IMR-90 (cell line): ENCODE measurements around the gene NOXA1. TPM values are rescaled to one million over a fixed set of nuclear protein-coding genes. Genes with fewer than 3 reads are reported as not detected.

Experiments used
- ATAC-seq: fragments of 200-7000 bp; cut with Tn5 transposase; 2 replicates; pipeline ENCODE4 v1.9.1; 2020; ENCODE audit warnings: low read depth, mild to moderate bottlenecking, moderate library complexity
- BruUV-seq: library from RNA; stranded (reverse); fragments of 400-500 nt; replicated peaks from 2 replicates; lab custom pipeline; 2021; lab: Mats Ljungman, UMichigan
- CTCF ChIA-PET: fragments of 300-600 bp; formaldehyde crosslinking; extraction: SDS; loops from one replicate; lab custom pipeline; 2021; ENCODE audit warnings: antibody characterized with exemption; lab: Yijun Ruan, JAX
- POLR2A ChIA-PET: fragments of 300-600 bp; sonication (Branson Sonifier 250); formaldehyde crosslinking; loops from one replicate; lab custom pipeline; 2022; ENCODE audit warnings: antibody characterized with exemption; ENCODE audit not compliant: unreplicated experiment; lab: Charles Lee
- DNase-seq: peaks from one replicate; pipeline ENCODE4 v3.0.0; 2013
- H2AFZ ChIP-seq: replicated peaks from 2 replicates; pipeline ENCODE3; 2013; ENCODE audit warnings: low read length, mild to moderate bottlenecking; ENCODE audit not compliant: poor library complexity
- H2AK5ac ChIP-seq: 2 replicates; pipeline ENCODE4 v1.6.1; 2013; ENCODE audit warnings: low read depth, low read length, inconsistent platforms
- H2AK9ac ChIP-seq: replicated peaks from 2 replicates; pipeline ENCODE3; 2013; ENCODE audit warnings: mild to moderate bottlenecking, low read depth, low read length, moderate library complexity; ENCODE audit not compliant: poor library complexity
- H2BK120ac ChIP-seq: 2 replicates; pipeline ENCODE4 v1.6.1; 2013; ENCODE audit warnings: low read depth, low read length, inconsistent platforms
- H2BK15ac ChIP-seq: 3 replicates; pipeline ENCODE4 v1.6.1; 2013; ENCODE audit warnings: low read depth, low read length, inconsistent platforms
- H2BK20ac ChIP-seq: 2 replicates; pipeline ENCODE4 v1.6.1; 2013; ENCODE audit warnings: low read depth, mild to moderate bottlenecking, inconsistent platforms, low read length, moderate library complexity
- H2BK5ac ChIP-seq: 2 replicates; pipeline ENCODE4 v1.6.1; 2013; ENCODE audit warnings: mild to moderate bottlenecking, low read depth, low read length, inconsistent platforms; ENCODE audit not compliant: poor library complexity, severe bottlenecking
- H3K14ac ChIP-seq: replicated peaks from 2 replicates; pipeline ENCODE4 v1.6.1; 2013; ENCODE audit warnings: low read depth, low read length, inconsistent platforms
- H3K18ac ChIP-seq: 2 replicates; pipeline ENCODE4 v1.6.1; 2013; ENCODE audit warnings: low read depth, low read length, control low read depth
- H3K23ac ChIP-seq: 2 replicates; pipeline ENCODE4 v1.6.1; 2013; ENCODE audit warnings: low read depth, low read length, inconsistent platforms
- H3K27ac ChIP-seq: 2 replicates; pipeline ENCODE4 v1.5.1; 2013; ENCODE audit warnings: mild to moderate bottlenecking, control low read depth, low read length; ENCODE audit not compliant: insufficient read depth
- H3K27me3 ChIP-seq: 2 replicates; pipeline ENCODE4 v1.6.1; 2013; ENCODE audit warnings: low read length; ENCODE audit not compliant: control insufficient read depth, insufficient read depth
- H3K36me3 ChIP-seq: 2 replicates; pipeline ENCODE4 v1.6.1; 2013; ENCODE audit warnings: low read length, mixed read lengths; ENCODE audit not compliant: control insufficient read depth, insufficient read depth
- H3K4ac ChIP-seq: 2 replicates; pipeline ENCODE4 v1.6.1; 2013; ENCODE audit warnings: low read depth, low read length, inconsistent platforms
- H3K4me1 ChIP-seq: 2 replicates; pipeline ENCODE4 v1.6.1; 2013; ENCODE audit warnings: low read length, mixed read lengths; ENCODE audit not compliant: control insufficient read depth, insufficient read depth
- H3K4me2 ChIP-seq: 2 replicates; pipeline ENCODE4 v1.6.1; 2013; ENCODE audit warnings: low read depth, mild to moderate bottlenecking, control low read depth, low read length, moderate library complexity
- H3K4me3 ChIP-seq: 2 replicates; pipeline ENCODE4 v1.5.1; 2013; ENCODE audit warnings: low read depth, mild to moderate bottlenecking, control low read depth, low read length, moderate library complexity; ENCODE audit not compliant: insufficient read depth
- H3K56ac ChIP-seq: 2 replicates; pipeline ENCODE4 v1.6.1; 2013; ENCODE audit warnings: low read length, inconsistent platforms; ENCODE audit not compliant: insufficient read depth; ENCODE audit errors: extremely low read depth
- H3K79me1 ChIP-seq, 2 experiments: 2 replicates each; pipeline ENCODE4 v1.6.1; 2013; ENCODE audit warnings: low read length in 2 of 2, inconsistent platforms in 1 of 2, low read depth in 1 of 2
- H3K9ac ChIP-seq: 2 replicates; pipeline ENCODE4 v1.6.1; 2013; ENCODE audit warnings: low read depth, low read length, control low read depth
- H3K9me1 ChIP-seq: 2 replicates; pipeline ENCODE4 v1.6.1; 2013; ENCODE audit warnings: low read length, inconsistent platforms; ENCODE audit not compliant: insufficient read depth
- H3K9me3 ChIP-seq: 2 replicates; pipeline ENCODE4 v1.6.1; 2013; ENCODE audit warnings: low read length; ENCODE audit not compliant: control insufficient read depth, insufficient read depth
- H4K20me1 ChIP-seq: 2 replicates; pipeline ENCODE4 v1.6.1; 2013; ENCODE audit warnings: low read length, inconsistent platforms; ENCODE audit not compliant: insufficient read depth
- H4K5ac ChIP-seq: 2 replicates; pipeline ENCODE4 v1.6.1; 2013; ENCODE audit warnings: mild to moderate bottlenecking, low read depth, low read length, control low read depth
- H4K8ac ChIP-seq, 2 experiments: 2 replicates each; pipeline ENCODE4 v1.6.1; 2013; ENCODE audit warnings: low read depth in 2 of 2, low read length in 2 of 2, control low read depth in 1 of 2, inconsistent platforms in 1 of 2
- H4K91ac ChIP-seq: 2 replicates; pipeline ENCODE4 v1.6.1; 2013; ENCODE audit warnings: low read depth, low read length, inconsistent platforms; ENCODE audit not compliant: insufficient read depth
- BHLHE40 ChIP-seq: fragments of 150-350 bp; IDR thresholded peaks from 2 replicates; pipeline ENCODE4 v1.6.1; 2016; ENCODE audit warnings: mild to moderate bottlenecking, low read depth, low read length
- CEBPB ChIP-seq: IDR thresholded peaks from 2 replicates; pipeline ENCODE4 v1.6.1; 2012; ENCODE audit warnings: low read depth, low read length, improper control_type of control experiment
- CHD1 ChIP-seq: IDR thresholded peaks from 2 replicates; pipeline ENCODE4 v1.6.1; 2012; ENCODE audit warnings: low read depth, low read length, improper control_type of control experiment
- FOS ChIP-seq: fragments of 150-350 bp; IDR thresholded peaks from 2 replicates; pipeline ENCODE4 v1.6.1; 2016; ENCODE audit warnings: low read depth, low read length
- MAZ ChIP-seq: IDR thresholded peaks from 2 replicates; pipeline ENCODE4 v1.6.1; 2012; ENCODE audit warnings: low read depth, mild to moderate bottlenecking, low read length, improper control_type of control experiment, moderate library complexity, borderline replicate concordance
- MXI1 ChIP-seq: IDR thresholded peaks from 2 replicates; pipeline ENCODE4 v1.6.1; 2012; ENCODE audit warnings: low read depth, mild to moderate bottlenecking, low read length, moderate library complexity, borderline replicate concordance
- NFE2L2 ChIP-seq: fragments of 150-350 bp; IDR thresholded peaks from 2 replicates; pipeline ENCODE4 v1.6.1; 2016; ENCODE audit warnings: low read depth, mild to moderate bottlenecking, low read length
- POLR2A ChIP-seq: IDR thresholded peaks from 2 replicates; pipeline ENCODE4 v1.6.1; 2012; ENCODE audit warnings: mild to moderate bottlenecking, low read depth, low read length
- RCOR1 ChIP-seq: IDR thresholded peaks from 2 replicates; pipeline ENCODE4 v1.6.1; 2012; ENCODE audit warnings: mild to moderate bottlenecking, low read length, improper control_type of control experiment; ENCODE audit not compliant: insufficient replicate concordance
- RFX5 ChIP-seq: IDR thresholded peaks from 2 replicates; pipeline ENCODE4 v1.8.0; 2012; ENCODE audit warnings: low read depth, mild to moderate bottlenecking, low read length, moderate library complexity
- SMC3 ChIP-seq: fragments of 150-350 bp; IDR thresholded peaks from 2 replicates; pipeline ENCODE4 v1.6.1; 2016; ENCODE audit warnings: low read depth, mild to moderate bottlenecking, antibody characterized with exemption, low read length, moderate library complexity
- WGBS, 2 experiments: methylation state at CpG; one replicate each; pipeline versions ENCODE4 v1.1.5 to v1.1.7; 2013; ENCODE audit warnings: missing lambda C conversion rate in 2 of 2; ENCODE audit not compliant: insufficient read length in 1 of 2; ENCODE audit errors: extremely low coverage in 2 of 2; 5-methylcytosine and 5-hydroxymethylcytosine counted together
- dilution Hi-C: fragments of 300-500 bp; cut with HindIII; formaldehyde crosslinking; loops from one replicate; pipeline ENCODE4 v1.14.3; 2018; ENCODE audit warnings: low sequenced_read_pairs; ENCODE audit not compliant: unreplicated experiment
- in situ Hi-C: fragments of 300-500 bp; cut with MboI; formaldehyde crosslinking; loops from 3 replicates; pipeline ENCODE4 v1.14.3; 2019; ENCODE audit warnings: low sequenced_read_pairs, inconsistent platforms, mixed read lengths
- intact Hi-C: fragments of 100-400 bp; cut with micrococcal nuclease; formaldehyde crosslinking; loops from 2 replicates; pipeline ENCODE4 v1.10.0; 2022
- polyA plus RNA-seq, 3 experiments: library from polyadenylated mRNA; depleted of rRNA; stranded (reverse); fragments of >200 nt; gene quantifications; 2 replicates each; pipeline ENCODE4 v1.2.3, GENCODE V29; 2012; ENCODE audit warnings: low replicate concordance in 1 of 3
- total RNA-seq: library from RNA; depleted of rRNA; stranded (reverse); fragments of >200 nt; gene quantifications from 2 replicates; pipeline ENCODE4 v1.2.3, GENCODE V29; 2012
- TF ChIP-seq, protein P1 (sequence below): fragments of 150-350 bp; IDR thresholded peaks from 2 replicates; pipeline ENCODE4 v1.6.1; 2017; ENCODE audit warnings: mild to moderate bottlenecking, antibody characterized with exemption, low read length, low read depth
- TF ChIP-seq, protein P2 (sequence below): conservative IDR thresholded peaks from 2 replicates; pipeline ENCODE4 v1.5.1; 2012; ENCODE audit warnings: mild to moderate bottlenecking, low read depth, low read length, improper control_type of control experiment
- TF ChIP-seq, protein P3 (sequence below): fragments of 150-350 bp; IDR thresholded peaks from 2 replicates; pipeline ENCODE4 v1.6.1; 2016; ENCODE audit warnings: low read depth, mild to moderate bottlenecking, low read length, moderate library complexity, borderline replicate concordance

NOXA1 gene
- total and polyA plus RNA-seq, 2 of the 4 experiments (the other 2 are of a cell fraction) = 0.17 TPM; not detected in 1

DNA sequence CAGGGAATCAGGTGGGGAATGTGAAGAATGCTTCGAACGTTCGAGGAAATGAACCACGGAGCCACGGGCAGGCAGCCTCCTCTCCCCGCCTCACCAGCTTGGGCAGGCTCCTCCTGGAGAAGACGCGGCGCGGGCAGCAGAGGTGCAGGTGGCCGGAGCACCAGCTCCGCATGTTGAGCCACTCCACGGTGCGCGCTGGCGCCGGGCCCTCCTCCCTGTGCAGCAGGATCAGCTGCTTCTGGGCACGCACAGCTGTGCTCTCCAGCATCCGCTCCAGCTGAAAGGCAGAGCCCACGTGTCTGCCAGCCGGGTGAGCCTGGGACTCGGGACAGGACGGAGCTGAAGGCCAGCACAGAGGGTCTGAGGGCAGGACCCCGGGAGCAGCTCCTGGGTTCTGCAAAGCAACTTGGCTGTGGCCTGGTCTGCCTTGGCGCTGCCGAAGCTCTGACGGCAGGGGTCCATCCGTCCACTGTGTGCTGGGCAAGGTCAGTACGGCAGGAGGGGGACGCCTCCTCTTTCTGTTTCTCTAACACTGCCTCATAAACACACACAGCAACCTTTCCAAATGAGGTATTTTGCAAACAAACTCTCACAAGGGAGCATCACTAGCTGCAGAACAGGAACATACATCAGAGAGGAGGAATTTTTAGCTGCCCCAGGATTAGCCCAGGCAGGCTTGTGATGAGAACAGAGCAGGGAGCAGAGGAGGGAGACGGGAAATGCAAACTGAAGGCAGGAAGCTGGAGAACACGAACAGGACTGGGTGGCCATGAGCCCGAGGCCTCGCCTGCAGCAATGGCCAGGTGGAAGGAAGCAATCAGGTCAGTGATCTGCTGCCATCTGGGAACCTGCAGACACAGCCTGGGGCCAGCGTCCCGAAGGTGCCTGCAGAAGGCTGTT lies 56.0 kb downstream of the NOXA1 start:
- no peaks in the 10 kb centered on the region for H3K36me3 ChIP-seq
- H4K91ac ChIP-seq = no peak overlapping the region
- H3K14ac ChIP-seq = no peak overlapping the region
- ChIA-PET POLR2A (no interaction called here), CTCF (interaction anchor here (0.6 kb wide), 1 partner anchor 20 kb away, joined by 6 read pairs; no protein-coding TSS in a partner anchor)
- intact Hi-C loops (no loop called here), in situ Hi-C loops (no loop called here), dilution Hi-C loops (no loop called here)
- H3K9me1 ChIP-seq = peaks cover 6% of the 10 kb centered on the region; the same call in 1 of the 2 replicates
- H3K4me1 ChIP-seq = peaks cover 6% of the 10 kb centered on the region
- no peak overlapping the region for H4K5ac ChIP-seq
- H3K23ac ChIP-seq = no peak overlapping the region
- H4K8ac ChIP-seq = no peak overlapping the region
- H3K4me2 ChIP-seq = no peak overlapping the region
- no peak overlapping the region for H2AK5ac ChIP-seq
- H2AFZ ChIP-seq = peak overlapping the region; percentile 34
- H3K27ac ChIP-seq = no peak overlapping the region
- no TSS peak for BruUV-seq
- no peak overlapping the region for H3K4me3 ChIP-seq
- no peak overlapping the region for H2BK5ac ChIP-seq
- H2BK120ac ChIP-seq = no peak overlapping the region
- H3K4ac ChIP-seq = no peak overlapping the region
- H3K27me3 ChIP-seq = peaks cover 11% of the 10 kb centered on the region; the same call in 1 of the 2 replicates
- WGBS, 2 experiments = 64% methylated on average over 31 of the region's 36 CpGs; no CpG with 5 or more reads in 1 of the 2 experiments
- H3K79me1 ChIP-seq = no peaks in the 10 kb centered on the region
- no peak overlapping the region for H3K56ac ChIP-seq
- no peaks in the 10 kb centered on the region for H4K20me1 ChIP-seq
- ATAC-seq (peak; percentile 53), DNase-seq (peak; percentile 24)
- H3K18ac ChIP-seq = no peak overlapping the region
- H2BK20ac ChIP-seq = no peak overlapping the region
- H3K9me3 ChIP-seq = peaks cover 13% of the 10 kb centered on the region
- no peak overlapping the region for H2AK9ac ChIP-seq
- no peak overlapping the region for H3K9ac ChIP-seq
- H2BK15ac ChIP-seq = no peak overlapping the region
- TF ChIP-seq, protein P1, sequence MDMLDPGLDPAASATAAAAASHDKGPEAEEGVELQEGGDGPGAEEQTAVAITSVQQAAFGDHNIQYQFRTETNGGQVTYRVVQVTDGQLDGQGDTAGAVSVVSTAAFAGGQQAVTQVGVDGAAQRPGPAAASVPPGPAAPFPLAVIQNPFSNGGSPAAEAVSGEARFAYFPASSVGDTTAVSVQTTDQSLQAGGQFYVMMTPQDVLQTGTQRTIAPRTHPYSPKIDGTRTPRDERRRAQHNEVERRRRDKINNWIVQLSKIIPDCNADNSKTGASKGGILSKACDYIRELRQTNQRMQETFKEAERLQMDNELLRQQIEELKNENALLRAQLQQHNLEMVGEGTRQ = no peak
- TF ChIP-seq BHLHE40 (no peak), POLR2A (no peak), SMC3 (no peak), FOS (no peak), MXI1 (no peak), RCOR1 (no peak), RFX5 (no peak), MAZ (no peak), CHD1 (no peak), NFE2L2 (no peak), CEBPB (no peak)
- TF ChIP-seq, protein P2, sequence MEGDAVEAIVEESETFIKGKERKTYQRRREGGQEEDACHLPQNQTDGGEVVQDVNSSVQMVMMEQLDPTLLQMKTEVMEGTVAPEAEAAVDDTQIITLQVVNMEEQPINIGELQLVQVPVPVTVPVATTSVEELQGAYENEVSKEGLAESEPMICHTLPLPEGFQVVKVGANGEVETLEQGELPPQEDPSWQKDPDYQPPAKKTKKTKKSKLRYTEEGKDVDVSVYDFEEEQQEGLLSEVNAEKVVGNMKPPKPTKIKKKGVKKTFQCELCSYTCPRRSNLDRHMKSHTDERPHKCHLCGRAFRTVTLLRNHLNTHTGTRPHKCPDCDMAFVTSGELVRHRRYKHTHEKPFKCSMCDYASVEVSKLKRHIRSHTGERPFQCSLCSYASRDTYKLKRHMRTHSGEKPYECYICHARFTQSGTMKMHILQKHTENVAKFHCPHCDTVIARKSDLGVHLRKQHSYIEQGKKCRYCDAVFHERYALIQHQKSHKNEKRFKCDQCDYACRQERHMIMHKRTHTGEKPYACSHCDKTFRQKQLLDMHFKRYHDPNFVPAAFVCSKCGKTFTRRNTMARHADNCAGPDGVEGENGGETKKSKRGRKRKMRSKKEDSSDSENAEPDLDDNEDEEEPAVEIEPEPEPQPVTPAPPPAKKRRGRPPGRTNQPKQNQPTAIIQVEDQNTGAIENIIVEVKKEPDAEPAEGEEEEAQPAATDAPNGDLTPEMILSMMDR = no peak
- TF ChIP-seq, protein P3, sequence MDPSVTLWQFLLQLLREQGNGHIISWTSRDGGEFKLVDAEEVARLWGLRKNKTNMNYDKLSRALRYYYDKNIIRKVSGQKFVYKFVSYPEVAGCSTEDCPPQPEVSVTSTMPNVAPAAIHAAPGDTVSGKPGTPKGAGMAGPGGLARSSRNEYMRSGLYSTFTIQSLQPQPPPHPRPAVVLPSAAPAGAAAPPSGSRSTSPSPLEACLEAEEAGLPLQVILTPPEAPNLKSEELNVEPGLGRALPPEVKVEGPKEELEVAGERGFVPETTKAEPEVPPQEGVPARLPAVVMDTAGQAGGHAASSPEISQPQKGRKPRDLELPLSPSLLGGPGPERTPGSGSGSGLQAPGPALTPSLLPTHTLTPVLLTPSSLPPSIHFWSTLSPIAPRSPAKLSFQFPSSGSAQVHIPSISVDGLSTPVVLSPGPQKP = no peak
